HG03521 (cell line): ENCODE results near the gene HACD2.
"Not testable (repeated sequence)": the region's sequence is repeated elsewhere in the genome, so short reads cannot be mapped to it uniquely, and the experiment has no call there.

Experiments used
- ATAC-seq: cut with Tn5 transposase; IDR thresholded peaks from one replicate; pipeline ENCODE4 v1.9.1; 2021; ENCODE audit warnings: mild to moderate bottlenecking, moderate library complexity; ENCODE audit not compliant: unreplicated experiment

The HACD2 gene

DNA sequence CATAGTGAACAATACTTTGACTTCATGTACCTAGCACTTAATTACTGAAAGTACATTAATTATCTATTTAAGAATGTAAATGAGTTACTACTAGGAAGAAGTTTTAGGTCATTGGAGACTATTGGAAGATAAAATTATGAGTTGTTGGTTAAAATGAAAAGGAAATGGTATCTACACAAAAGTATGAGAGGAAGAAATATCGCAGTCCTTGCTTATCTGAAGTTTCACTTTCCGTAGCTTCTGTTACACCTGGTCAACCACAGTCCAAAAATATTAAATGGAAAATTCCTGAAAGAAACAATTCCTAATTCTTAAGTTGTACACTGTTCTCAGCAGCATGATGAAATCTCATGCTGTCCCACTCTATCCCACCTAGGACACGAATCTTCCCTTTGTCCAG, 57.8 kb downstream of the HACD2 start:
- no peak for ATAC-seq

DNA sequence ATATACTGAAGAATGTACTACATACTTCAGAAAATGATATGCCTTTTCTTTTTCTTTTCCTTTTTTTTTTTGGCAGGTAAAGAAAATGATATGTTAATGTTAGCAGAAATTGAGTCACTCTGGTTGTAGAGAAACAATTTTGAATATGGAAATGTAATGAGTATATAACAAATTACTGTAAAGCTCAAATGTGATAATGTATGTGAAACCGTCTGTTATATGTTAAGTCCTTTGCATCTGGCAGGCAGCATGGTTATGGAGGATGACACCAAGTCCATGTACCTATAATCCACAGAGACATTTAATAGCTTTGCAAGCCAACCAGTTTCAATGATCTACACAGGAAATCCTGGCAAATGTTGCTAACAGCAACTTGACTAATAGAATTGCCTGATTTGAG, 58.4 kb downstream of the HACD2 start:
- ATAC-seq = no peak

DNA sequence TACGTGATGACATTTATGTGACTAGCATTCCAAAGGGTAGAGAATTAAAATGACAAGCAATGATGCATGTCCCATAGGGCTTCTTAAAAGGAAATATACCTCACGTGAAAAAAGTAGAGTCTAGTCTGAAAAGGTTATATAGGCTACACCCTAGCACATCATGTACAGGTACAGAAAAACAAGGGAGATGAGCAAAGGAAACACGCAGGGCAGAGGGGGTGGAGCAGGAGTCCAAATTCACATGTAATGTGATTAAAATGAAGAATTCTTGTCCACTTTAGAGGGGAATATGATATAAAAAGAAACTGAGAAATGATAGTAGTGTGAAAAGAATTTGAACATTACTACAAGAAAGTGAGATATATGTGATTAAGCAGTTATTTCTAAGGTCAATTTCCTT, 59.4 kb downstream of the HACD2 start:
- ATAC-seq = no peak

DNA sequence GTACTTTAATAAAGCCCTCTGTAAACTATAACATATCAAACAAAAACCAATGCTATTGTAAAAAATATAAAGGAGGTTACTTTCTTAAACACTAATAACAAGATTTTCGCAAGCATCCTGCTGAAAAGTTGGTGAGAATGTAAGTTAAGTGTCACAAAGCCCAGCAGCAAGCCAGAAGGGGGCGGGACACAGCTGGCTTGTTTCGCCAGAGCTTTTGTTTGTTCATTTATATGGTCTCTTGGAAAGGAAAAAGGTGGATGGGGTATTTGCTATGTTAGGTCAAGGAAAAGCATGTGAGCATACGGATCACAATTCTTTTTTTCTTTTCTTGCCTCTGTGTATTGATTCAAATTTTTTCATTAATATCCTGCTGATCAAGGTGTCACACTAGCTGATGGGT, 59.9 kb downstream of the HACD2 start:
- ATAC-seq = no peak

DNA sequence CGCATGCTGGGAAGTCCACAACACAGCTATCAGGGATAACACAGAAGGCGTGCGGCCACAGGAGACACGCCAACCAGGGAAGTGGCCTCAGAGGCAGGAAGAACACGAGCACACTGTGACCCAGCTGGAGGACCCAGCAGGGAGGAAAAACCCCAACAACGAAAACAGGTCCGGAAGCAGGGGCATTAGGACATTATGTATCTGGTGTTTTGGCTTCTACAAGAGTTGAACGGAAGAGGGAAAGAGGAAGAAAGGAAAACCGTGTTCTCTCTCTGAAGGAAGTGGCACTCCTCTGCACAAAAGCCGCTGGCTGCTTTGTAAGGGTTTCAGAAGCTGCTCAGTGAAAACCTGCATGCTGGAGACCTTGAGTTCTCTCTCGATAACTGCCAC, 61.8 kb downstream of the HACD2 start:
- no peak for ATAC-seq

DNA sequence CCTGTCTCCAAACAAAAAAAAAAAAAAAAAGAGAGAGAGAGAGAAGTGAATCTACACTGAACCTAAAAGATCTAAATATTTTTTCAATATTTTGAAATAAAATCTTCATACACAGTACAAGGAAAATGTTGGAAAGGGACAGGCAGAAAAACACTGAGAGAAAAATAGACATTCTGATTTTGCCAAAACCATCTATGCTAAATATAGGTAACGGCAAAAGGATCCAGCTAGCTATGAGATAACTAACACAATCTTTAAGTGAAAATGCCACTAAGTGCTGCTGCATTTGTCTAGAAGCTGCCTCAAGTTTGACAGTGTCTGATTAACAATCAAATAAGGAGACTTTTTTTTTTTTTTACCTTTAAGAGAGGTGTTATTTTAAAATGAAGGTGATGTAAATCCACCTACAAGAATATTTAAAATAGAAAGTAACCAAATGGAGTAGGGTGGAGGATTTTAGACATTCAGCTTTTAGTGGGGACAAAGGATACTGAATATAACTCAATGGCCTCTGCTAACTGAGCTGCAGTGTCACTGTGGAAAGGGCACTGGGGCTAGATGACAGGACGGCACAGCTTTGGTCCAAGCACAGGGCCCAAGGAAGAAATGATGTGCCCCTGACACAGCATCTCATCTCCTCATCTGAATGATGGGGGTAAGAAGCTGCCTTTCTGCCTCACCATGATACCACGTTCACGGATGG, 62.4 kb downstream of the HACD2 start:
- ATAC-seq = no peak

DNA sequence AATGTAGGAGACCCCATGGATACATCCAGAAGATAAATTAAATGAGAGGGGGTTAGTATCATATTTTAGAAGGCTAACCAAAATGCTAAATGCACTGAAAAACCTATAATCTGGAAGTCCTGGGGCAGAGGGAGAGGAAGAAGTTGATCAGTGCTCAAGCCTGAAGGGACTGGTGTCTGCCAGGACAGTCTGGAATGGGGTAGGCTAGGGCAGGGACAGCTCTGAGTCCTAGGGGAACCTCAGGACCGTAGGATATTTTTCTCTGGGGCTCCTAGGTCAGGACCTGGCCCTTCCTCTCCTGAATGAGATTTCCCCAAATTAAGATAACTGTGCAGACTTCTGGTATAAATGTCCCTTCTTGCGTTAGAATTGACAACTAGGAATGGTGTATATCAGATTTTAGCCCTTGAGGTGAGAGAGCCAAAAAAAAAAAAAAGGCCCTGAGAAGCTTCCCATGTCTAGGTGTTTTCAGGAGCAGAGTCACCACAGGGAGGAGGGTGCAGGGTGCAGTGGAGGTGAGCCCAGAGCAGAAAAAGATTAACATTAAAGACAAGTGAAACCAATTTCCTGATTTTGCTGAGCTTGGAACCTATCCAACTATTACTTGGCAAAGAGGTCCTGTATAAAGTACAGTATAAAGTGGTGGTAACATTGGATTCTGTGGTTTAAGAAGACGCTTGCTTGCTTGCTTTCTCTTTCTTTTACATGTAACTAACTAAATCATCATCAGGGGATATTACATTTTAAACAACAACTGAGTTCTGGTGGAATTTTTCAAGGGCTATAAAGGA, 63.5 kb downstream of the HACD2 start:
- ATAC-seq = no peak

DNA sequence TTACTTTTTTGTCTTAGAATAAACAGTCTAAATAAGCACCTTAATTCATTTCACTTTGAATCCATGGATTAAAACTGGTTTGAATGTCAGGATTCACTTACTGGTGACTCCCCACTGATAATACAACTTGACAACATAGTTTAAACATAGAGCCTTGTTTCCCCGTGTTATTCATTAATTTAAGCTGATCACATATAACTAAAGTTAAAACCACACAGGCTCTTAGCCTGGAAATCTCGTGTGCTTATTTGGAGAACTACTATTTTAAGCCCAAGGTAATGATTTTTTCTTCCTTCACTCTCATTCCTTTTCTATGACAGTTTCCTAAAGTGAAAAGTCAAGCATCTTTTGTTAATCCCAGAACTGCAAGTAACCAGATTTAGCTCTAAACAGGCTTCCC, 64.2 kb downstream of the HACD2 start:
- ATAC-seq = no peak

DNA sequence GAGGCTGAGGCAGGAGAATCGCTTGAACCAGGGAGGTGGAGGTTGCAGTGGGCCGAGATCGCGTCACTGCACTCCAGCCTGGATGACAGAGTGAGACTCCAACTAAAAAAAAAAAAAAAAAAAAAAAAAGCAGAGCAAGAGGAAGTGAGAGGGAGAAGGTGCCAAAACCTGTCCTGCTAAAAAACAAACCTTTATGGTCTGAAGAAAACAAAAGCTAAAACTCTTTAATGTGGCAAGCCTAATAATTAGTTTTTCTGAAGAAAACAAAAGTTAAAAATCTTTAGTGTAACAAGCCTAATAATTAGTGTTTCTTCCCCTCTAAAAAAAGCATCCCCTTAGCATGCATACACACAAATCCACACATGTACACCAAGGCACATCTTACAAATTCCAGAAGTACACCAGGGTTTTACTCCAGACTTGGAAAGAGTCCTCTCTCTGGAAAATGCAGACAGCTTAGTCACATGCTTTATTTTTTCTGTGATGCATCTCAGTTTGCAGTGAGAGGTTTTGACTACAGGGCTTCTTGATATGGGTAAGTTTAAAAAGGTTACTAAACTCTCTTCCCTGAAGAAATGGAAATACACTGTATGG, 65.9 kb downstream of the HACD2 start:
- no peak for ATAC-seq

DNA sequence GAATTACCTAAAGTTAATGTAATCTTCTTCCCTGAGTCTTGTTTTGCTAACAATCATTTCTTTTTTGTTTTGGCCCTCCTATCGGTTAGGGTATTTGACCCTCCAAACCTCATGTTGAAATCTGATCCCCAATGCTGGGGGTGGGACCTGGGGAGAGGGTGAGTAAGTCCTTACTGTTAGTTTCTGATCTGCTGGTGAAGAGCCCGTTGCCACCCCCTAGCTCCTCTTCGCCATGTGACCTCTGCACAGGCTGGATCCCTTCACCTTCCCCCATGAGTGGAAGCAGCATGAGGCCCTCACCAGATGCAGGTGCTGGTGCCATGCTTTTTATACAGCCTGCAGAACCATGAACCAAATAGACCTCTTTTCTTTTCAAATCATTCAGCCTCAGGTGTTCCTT, 73.1 kb downstream of the HACD2 start:
- no peak for ATAC-seq

DNA sequence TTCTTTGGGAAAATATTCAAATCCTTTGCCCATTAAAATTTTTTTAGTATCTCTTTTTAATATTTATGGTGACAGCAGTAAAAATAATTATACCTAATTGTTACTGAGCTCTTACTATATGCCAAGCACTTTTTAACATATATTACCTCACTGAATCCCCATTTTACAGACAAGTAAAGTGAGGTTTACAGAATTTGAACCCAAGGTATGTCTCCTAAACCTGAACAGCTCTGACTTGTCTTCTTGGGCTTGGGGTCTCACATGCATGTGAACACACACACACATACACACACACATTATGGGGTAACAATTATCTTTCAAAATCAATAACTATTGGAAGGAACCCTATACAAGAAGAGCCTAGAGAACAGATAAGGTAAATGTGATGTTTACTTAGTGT, 73.8 kb downstream of the HACD2 start:
- ATAC-seq = no peak

DNA sequence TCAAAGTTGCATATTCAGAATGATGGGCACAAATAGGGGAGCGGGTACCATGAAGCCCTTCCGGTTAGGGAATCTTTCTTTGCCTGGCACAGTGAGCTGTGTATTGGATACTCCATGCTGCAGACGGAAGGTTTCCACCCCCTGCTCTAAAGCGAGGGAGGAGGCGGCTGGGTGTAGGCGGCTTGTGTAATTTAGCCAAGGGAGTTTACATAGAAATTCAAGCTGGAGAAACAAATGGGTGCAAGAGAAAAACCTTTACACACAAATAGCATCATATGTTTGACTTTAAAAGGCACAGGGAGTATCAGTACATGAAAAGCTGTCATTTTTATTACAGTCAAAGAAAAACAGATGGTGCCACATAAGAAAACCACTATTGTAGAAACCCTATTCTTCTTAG, 76.7 kb downstream of the HACD2 start:
- ATAC-seq = no peak

DNA sequence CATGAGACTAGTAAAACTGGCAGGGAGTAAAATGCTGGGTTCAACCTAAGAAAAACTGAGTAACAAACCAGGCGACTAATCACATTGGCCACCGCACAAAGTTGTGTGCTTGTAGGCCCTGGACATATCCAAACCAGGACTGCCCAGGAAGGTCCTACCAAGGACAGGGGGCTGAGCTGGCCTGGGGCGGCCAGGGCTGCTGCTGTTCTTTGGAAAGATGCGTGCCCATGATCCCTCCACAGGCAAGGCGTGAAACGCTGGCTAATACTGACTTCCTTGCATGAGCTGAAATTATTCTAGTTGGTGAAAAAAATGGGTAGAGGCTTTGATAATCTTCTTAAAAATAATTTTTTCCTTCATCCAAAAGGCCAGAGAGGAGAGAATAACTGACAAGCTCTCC, 79.0 kb downstream of the HACD2 start:
- no peak for ATAC-seq

DNA sequence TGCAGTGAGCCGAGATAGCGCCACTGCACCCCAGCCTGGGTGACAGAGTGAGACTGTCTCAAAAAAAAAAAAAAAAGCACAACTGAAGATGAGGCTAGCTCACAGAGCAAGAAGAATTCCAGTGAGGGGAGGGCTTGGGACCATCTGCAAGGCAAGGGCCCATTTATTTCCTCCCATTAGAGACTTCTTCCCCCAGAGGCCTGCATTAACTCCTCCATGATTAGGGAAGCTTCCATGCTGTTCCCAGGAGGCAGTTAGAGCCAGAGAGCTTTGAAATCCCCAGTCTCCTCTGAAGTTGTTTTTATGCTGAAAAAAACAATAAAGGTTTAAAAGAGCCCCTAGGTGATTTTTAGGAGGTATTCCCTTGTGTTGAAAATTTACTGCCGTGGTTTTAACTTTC, 81.7 kb downstream of the HACD2 start:
- no peak for ATAC-seq

DNA sequence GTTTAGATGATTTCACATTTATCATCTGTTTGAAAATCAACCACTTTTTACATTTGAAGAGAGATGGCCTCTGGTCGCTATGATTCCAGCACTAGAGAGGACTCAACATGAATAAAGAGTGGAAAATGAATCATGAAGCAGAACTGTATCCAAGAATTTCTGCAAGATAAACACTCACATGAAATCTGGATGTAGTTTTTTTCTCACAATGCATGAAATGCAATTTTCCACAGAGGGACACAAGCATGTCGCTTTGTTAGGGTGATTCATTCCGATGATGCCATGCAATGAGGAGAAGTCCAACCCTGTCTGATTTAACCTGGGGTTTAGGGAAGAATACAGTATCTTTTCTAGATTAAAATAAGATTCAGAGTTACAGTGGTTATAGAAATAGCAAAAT, 85.5 kb downstream of the HACD2 start:
- no peak for ATAC-seq

DNA sequence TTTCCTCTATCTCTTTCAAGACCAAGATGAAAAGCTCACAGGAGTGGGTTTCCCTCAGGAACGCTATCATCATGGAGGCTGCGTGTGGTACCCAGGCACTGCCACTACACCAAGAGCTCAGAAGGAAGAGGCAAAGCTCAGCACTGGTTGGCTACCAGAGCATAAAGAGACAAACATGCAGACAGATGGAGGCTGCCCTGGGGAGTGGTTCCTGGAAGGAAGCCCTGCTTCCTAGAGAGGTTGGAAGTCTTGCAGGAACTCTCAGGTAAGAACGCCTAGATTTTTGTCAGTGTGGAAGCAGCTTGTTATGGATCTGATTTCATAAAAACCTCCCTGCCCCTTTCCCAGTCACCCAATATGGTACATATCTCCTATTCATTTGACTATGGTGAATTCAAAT, 86.1 kb downstream of the HACD2 start:
- ATAC-seq = no peak

DNA sequence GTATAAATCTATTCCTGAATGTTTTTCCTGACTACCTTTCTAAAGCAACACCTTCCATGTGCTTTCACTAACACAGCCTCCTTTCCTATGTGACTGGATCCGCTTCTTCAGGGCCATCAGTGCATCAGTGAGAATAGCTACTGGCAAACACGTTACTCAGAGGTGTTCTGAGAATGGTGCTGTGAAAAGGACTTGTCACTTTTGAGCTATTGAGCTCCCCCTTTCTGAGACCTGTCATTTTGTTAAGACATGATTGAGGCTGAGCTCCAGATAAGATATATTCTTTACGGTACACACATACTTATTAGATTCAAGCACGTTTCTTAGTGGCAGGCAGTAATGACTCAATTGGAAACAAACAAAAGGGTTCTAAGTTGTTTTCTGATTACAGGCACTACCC, 90.9 kb downstream of the HACD2 start:
- no peak for ATAC-seq

DNA sequence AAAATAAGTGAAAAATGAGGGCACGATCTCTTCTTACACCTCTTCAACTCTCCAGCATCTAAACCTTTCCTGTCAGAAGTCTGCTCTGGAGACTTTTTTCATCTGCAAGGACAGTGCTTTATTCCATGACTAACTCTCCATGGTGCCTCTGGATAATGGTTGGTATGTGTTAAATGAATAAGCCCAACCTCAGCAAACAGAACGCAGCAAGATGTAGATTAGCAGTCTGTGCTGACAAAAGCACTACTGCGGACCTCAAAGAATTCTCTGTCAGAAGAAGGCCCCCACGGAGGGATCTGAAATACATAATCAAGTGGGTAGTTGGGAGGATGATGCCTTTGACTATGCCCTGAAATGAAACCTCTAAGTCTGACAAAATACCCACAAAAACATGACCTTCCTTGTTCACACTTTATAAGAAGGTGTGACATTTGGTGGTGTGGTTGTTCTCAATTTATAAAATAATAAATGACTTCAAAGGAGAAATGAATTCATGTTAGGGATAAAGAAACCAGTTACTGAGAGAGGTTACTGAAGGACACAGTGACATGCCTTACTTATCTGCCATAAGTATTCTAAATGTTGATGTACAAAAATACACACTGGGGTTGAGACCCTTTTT, 92.8 kb downstream of the HACD2 start:
- no peak for ATAC-seq

DNA sequence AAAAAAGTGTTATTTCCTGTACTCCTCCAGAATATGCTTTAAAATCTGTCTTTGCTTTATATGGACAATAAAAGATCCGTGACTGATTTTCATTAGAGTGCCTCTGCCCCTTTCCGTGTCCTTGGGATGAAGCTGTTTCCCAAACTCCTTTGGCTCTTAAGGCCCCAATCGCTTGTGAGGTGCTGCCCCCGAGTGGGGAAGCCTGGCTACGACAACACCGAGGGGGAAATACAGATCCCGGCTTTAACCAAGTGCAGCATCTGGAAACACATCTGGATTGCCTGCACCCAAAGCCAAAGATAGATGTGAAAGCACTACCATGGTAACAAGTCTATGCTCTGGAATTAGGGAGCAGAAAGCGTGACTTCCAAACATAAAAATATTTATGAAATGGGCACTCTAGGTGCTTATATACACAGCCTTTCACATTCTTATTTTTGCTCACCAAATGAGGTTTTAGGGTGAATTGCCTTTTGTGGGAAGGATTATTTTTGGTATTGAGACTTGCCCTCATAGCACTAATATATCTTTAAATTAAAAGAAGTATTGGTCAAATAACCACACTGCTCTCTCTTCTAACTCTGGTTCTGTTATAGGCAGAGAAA, 95.4 kb downstream of the HACD2 start:
- ATAC-seq = no peak

DNA sequence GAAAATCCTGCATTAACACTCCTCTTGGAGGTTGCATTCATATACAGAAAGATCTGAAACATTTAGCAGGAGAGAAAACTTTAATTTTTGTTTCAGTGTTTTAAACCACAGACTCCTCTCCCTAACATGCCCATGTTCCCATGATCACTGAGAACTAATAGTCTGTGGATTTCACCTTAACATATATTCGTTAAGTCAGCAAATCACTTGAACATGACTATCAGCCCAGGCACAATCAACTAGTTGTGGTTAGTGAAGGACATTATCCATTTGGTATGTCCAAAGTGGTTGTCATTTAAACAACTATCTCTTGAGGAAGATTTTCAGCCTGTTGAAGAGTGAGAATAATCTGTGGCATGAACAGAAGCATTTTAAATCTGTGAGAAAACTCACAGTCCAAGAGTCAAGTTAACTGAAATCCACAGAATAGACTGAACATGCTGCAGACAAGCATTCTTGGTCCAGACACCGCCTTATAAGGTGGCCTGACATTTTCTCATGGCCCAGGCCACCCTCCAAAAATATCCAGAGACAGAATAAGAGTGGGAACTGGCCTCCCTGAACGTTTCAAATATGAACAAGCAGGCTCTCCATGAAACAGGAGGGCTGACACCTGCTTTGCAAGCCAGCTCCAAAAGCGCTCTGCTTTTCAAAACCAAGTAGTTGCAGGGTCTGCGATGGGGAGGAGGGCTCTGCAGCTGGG, 96.1 kb downstream of the HACD2 start:
- no peak for ATAC-seq

DNA sequence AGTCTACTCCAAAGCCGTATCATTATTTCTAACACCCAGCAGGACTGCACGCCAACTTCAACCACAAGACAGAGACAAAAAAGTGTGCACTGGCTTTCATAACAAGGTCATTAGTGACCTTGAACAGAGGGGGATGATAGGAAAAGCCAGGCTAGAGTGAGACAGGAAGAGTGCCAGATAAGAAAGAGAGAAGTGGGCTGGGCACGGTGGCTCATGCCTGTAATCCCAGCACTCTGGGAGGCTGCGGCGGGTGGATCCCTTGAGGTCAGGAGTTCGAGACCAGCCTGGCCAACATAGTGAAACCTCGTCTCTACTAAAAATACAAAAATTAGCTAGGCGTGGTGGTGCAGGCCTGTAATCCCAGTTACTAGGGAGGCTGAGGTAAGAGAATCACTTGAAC, 97.8 kb downstream of the HACD2 start:
- ATAC-seq = not testable (repeated sequence)
